Suprapubic skin (tissue), 4 donors: ENCODE results near the gene KNDC1. TPM values are rescaled to one million over a fixed set of nuclear protein-coding genes. Genes with fewer than 3 reads are reported as not detected.

Experiments
- DNase-seq, 2 donors: peaks; one replicate each; pipeline ENCODE4 v3.0.0-alpha.2; 2019; ENCODE audit warnings: low spot score in 2 of 2
- H3K27ac ChIP-seq: fragments of 200-600 bp; sonication (generic); one replicate; pipeline ENCODE4 v1.5.1; 2019
- H3K27me3 ChIP-seq: fragments of 200-600 bp; sonication (generic); one replicate; pipeline ENCODE4 v1.5.1; 2019
- H3K36me3 ChIP-seq: fragments of 200-600 bp; sonication (generic); one replicate; pipeline ENCODE4 v1.5.1; 2019
- H3K4me1 ChIP-seq: fragments of 200-600 bp; sonication (generic); one replicate; pipeline ENCODE4 v1.5.1; 2019
- H3K4me3 ChIP-seq: fragments of 200-600 bp; sonication (generic); one replicate; pipeline ENCODE4 v1.5.1; 2019; ENCODE audit warnings: mild to moderate bottlenecking
- H3K9me3 ChIP-seq: fragments of 200-600 bp; sonication (generic); one replicate; pipeline ENCODE4 v1.5.1; 2019
- EP300 ChIP-seq: sonication (generic); formaldehyde crosslinking; IDR thresholded peaks from one replicate; pipeline ENCODE4 v1.6.1; 2017; ENCODE audit warnings: antibody characterized with exemption
- POLR2A ChIP-seq, 2 donors: fragments of 450-650 bp; IDR thresholded peaks; one replicate each; pipeline ENCODE4 v1.6.1; 2017; ENCODE audit warnings: antibody characterized with exemption in 2 of 2, mild to moderate bottlenecking in 2 of 2, moderate library complexity in 2 of 2
- POLR2AphosphoS5 ChIP-seq, 3 donors: sonication (generic); formaldehyde crosslinking; IDR thresholded peaks; one replicate each; pipeline ENCODE4 v1.6.1; 2017; ENCODE audit warnings: antibody characterized with exemption in 3 of 3
- WGBS: methylation state at CpG from one replicate; pipeline ENCODE4 v1.1.5; 2018; 5-methylcytosine and 5-hydroxymethylcytosine counted together
- total RNA-seq, 4 donors: library from RNA; depleted of rRNA; stranded (reverse); fragments of >200 nt; gene quantifications; one replicate each; pipeline ENCODE4 v1.1.0, GENCODE V29; 2016
- TF ChIP-seq, protein P1 (sequence below), 2 donors: fragments of 200-600 bp in 1 of 2; fragments of 450-650 bp in 1 of 2; sonication (generic) in 1 of 2; IDR thresholded peaks; one replicate each; pipeline ENCODE4 v1.5.1; 2016 to 2019; ENCODE audit warnings: antibody characterized with exemption in 2 of 2, mild to moderate bottlenecking in 1 of 2, moderate library complexity in 1 of 2

Gene KNDC1
- total RNA-seq, 4 donors from 2014 or later, result 0.08 to 2.5 (median 0.58) TPM

GRCh38 chr10:133191651-133192050, 31.6 kb downstream of the KNDC1 start:
- Histone ChIP-seq H3K4me3 (no peak overlapping the region), H3K36me3 (no peaks in the 10 kb centered on the region), H3K9me3 (no peaks in the 10 kb centered on the region), H3K27ac (no peak overlapping the region), H3K4me1 (no peaks in the 10 kb centered on the region), H3K27me3 (peaks cover 41% of the 10 kb centered on the region)
- TF ChIP-seq, protein P1, sequence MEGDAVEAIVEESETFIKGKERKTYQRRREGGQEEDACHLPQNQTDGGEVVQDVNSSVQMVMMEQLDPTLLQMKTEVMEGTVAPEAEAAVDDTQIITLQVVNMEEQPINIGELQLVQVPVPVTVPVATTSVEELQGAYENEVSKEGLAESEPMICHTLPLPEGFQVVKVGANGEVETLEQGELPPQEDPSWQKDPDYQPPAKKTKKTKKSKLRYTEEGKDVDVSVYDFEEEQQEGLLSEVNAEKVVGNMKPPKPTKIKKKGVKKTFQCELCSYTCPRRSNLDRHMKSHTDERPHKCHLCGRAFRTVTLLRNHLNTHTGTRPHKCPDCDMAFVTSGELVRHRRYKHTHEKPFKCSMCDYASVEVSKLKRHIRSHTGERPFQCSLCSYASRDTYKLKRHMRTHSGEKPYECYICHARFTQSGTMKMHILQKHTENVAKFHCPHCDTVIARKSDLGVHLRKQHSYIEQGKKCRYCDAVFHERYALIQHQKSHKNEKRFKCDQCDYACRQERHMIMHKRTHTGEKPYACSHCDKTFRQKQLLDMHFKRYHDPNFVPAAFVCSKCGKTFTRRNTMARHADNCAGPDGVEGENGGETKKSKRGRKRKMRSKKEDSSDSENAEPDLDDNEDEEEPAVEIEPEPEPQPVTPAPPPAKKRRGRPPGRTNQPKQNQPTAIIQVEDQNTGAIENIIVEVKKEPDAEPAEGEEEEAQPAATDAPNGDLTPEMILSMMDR (IDR thresholded peaks at IDR 0.05), result no peak
- WGBS, result 90% methylated on average over 4 of the region's 4 CpGs
- DNase-seq, result no peak

GRCh38 chr10:133194151-133194550, 34.1 kb downstream of the KNDC1 start:
- 81% methylated on average over 4 of the region's 4 CpGs for WGBS

DNA sequence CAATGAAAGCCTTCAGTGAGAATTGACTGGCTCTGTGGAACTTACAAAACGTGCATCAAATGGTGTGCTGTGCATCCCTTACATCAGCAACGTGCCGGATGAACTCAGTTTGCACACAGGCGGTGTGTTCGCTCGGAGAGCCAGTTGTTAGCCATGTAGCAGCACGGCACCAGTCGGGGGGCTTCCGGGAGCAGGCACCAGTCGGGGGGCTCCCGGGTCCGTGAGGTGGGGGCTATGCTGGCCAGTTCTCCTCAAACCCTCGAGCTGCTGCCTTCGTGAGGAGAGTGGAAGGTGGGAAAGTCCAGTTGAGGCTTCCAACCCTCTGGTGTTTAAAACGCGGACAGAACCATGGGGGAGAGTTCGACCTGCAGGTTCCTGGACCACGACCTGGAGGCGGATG, 35.1 kb downstream of the KNDC1 start:
- Histone ChIP-seq H3K4me1 (peaks cover 2% of the 10 kb centered on the region), H3K27ac (no peak overlapping the region), H3K36me3 (no peaks in the 10 kb centered on the region), H3K4me3 (no peak overlapping the region), H3K9me3 (no peaks in the 10 kb centered on the region), H3K27me3 (peaks cover 51% of the 10 kb centered on the region)
- TF ChIP-seq, protein P1 (IDR thresholded peaks at IDR 0.05), result no peak
- TF ChIP-seq POLR2AphosphoS5 (IDR thresholded peaks at IDR 0.05) (no peak), EP300 (no peak), POLR2A (IDR thresholded peaks at IDR 0.05) (no peak)
- 90% methylated on average over 17 of the region's 19 CpGs for WGBS
- DNase-seq, result no peak

More at GRCh38 chr10:133194151-133194550, 34.1 kb downstream of the KNDC1 start:
- no peak for DNase-seq
- Histone ChIP-seq H3K27me3 (peaks cover 49% of the 10 kb centered on the region), H3K4me3 (no peak overlapping the region), H3K27ac (no peak overlapping the region), H3K4me1 (no peaks in the 10 kb centered on the region), H3K36me3 (no peaks in the 10 kb centered on the region), H3K9me3 (no peaks in the 10 kb centered on the region)
- TF ChIP-seq EP300, result no peak
- no peak for TF ChIP-seq POLR2AphosphoS5 (IDR thresholded peaks at IDR 0.05)
- TF ChIP-seq POLR2A (IDR thresholded peaks at IDR 0.05), result no peak

GRCh38 chr10:133195611-133196010, 35.6 kb downstream of the KNDC1 start:
- H3K4me3 ChIP-seq, result no peak overlapping the region
- 96% methylated on average over 10 of the region's 23 CpGs for WGBS
- no peak for DNase-seq
- no peaks in the 10 kb centered on the region for H3K36me3 ChIP-seq
- no peak overlapping the region for H3K27ac ChIP-seq
- H3K27me3 ChIP-seq, result peaks cover 52% of the 10 kb centered on the region
- H3K4me1 ChIP-seq, result peaks cover 3% of the 10 kb centered on the region
- TF ChIP-seq POLR2A (IDR thresholded peaks at IDR 0.05), result no peak
- TF ChIP-seq, protein P1 (IDR thresholded peaks at IDR 0.05), result no peak
- TF ChIP-seq EP300, result no peak
- TF ChIP-seq POLR2AphosphoS5 (IDR thresholded peaks at IDR 0.05), result no peak
- H3K9me3 ChIP-seq, result no peaks in the 10 kb centered on the region

GRCh38 chr10:133196221-133196915, 36.3 kb downstream of the KNDC1 start:
- Histone ChIP-seq H3K27ac (no peak overlapping the region), H3K4me1 (peaks cover 3% of the 10 kb centered on the region), H3K36me3 (no peaks in the 10 kb centered on the region), H3K27me3 (peaks cover 54% of the 10 kb centered on the region), H3K9me3 (no peaks in the 10 kb centered on the region), H3K4me3 (no peak overlapping the region)
- WGBS, result no CpG with 5 or more reads among the region's 24 CpGs
- TF ChIP-seq POLR2A (IDR thresholded peaks at IDR 0.05) (no peak), POLR2AphosphoS5 (IDR thresholded peaks at IDR 0.05) (no peak), EP300 (no peak)
- TF ChIP-seq, protein P1 (IDR thresholded peaks at IDR 0.05), result no peak
- DNase-seq, result no peak
